Astrocyte (in vitro differentiated cells and primary cell): ENCODE data around the gene ZSWIM4. TPM values are rescaled to one million over a fixed set of nuclear protein-coding genes. Genes with fewer than 3 reads are reported as not detected.
"Not testable (repeated sequence)": the region's sequence is repeated elsewhere in the genome, so short reads cannot be mapped to it uniquely, and the experiment has no call there.

Source experiments
- DNase-seq: peaks from one replicate; pipeline ENCODE4 v3.0.0-alpha.2; 2010; ENCODE audit warnings: low read depth
- FAIRE-seq: peaks from 2 replicates; lab custom pipeline; 2011; peaks lifted over from hg19 to GRCh38; lab: Jason Lieb, UNC
- H2AFZ ChIP-seq: 2 replicates; pipeline ENCODE4 v1.6.0; 2012; ENCODE audit warnings: low read depth, low read length, inconsistent platforms
- H3K27ac ChIP-seq: 2 replicates; pipeline ENCODE4 v1.5.1; 2011; ENCODE audit warnings: low read depth, low read length, inconsistent platforms
- H3K27me3 ChIP-seq: 2 replicates; pipeline ENCODE4 v1.6.0; 2011; ENCODE audit warnings: low read length, inconsistent platforms; ENCODE audit not compliant: insufficient read depth
- H3K36me3 ChIP-seq: 2 replicates; pipeline ENCODE4 v1.5.1; 2011; ENCODE audit warnings: low read length, inconsistent platforms; ENCODE audit not compliant: insufficient read depth
- H3K4me1 ChIP-seq: 2 replicates; pipeline ENCODE4 v1.5.1; 2011; ENCODE audit warnings: low read length, inconsistent platforms; ENCODE audit not compliant: insufficient read depth
- H3K4me2 ChIP-seq: 2 replicates; pipeline ENCODE4 v1.6.0; 2012; ENCODE audit warnings: low read length, inconsistent platforms
- H3K4me3 ChIP-seq: 2 replicates; pipeline ENCODE4 v1.5.1; 2011; ENCODE audit warnings: low read depth, mild to moderate bottlenecking, low read length, inconsistent platforms; ENCODE audit not compliant: insufficient read depth
- H3K79me2 ChIP-seq: 2 replicates; pipeline ENCODE4 v1.6.0; 2012; ENCODE audit warnings: mild to moderate bottlenecking, low read length, inconsistent platforms; ENCODE audit not compliant: insufficient read depth
- H3K9ac ChIP-seq: 2 replicates; pipeline ENCODE4 v1.6.0; 2012; ENCODE audit warnings: mild to moderate bottlenecking, low read length, inconsistent platforms
- H3K9me3 ChIP-seq: 2 replicates; pipeline ENCODE4 v1.5.1; 2012; ENCODE audit warnings: low read depth, mild to moderate bottlenecking, low read length, inconsistent platforms; ENCODE audit not compliant: insufficient read depth
- H4K20me1 ChIP-seq: 2 replicates; pipeline ENCODE4 v1.6.0; 2012; ENCODE audit warnings: low read length, inconsistent platforms; ENCODE audit not compliant: insufficient read depth
- H3K27ac Mint-ChIP-seq: one replicate; pipeline ENCODE4 v1.8.0; 2021; ENCODE audit warnings: mild to moderate bottlenecking, mixed read lengths; ENCODE audit not compliant: unreplicated experiment
- H3K27me3 Mint-ChIP-seq: one replicate; pipeline ENCODE4 v1.8.0; 2021; ENCODE audit warnings: low read depth, mixed read lengths; ENCODE audit not compliant: unreplicated experiment
- H3K36me3 Mint-ChIP-seq: one replicate; pipeline ENCODE4 v1.8.0; 2021; ENCODE audit warnings: low read depth, mixed read lengths; ENCODE audit not compliant: unreplicated experiment
- H3K4me1 Mint-ChIP-seq: one replicate; pipeline ENCODE4 v1.8.0; 2021; ENCODE audit warnings: low read depth, mixed read lengths; ENCODE audit not compliant: unreplicated experiment
- H3K4me3 Mint-ChIP-seq: one replicate; pipeline ENCODE4 v1.8.0; 2021; ENCODE audit warnings: mild to moderate bottlenecking, moderate library complexity, mixed read lengths; ENCODE audit not compliant: unreplicated experiment
- H3K9me3 Mint-ChIP-seq: one replicate; pipeline ENCODE4 v1.8.0; 2021; ENCODE audit warnings: mild to moderate bottlenecking, mixed read lengths; ENCODE audit not compliant: unreplicated experiment
- CTCF ChIP-seq: IDR thresholded peaks from 2 replicates; pipeline ENCODE4 v1.5.1; 2011; ENCODE audit warnings: low read depth, mild to moderate bottlenecking, inconsistent platforms, low read length, moderate library complexity; ENCODE audit not compliant: insufficient read depth
- EZH2 ChIP-seq: IDR thresholded peaks from 2 replicates; pipeline ENCODE4 v1.6.1; 2012; ENCODE audit warnings: mild to moderate bottlenecking, low read length, inconsistent platforms; ENCODE audit not compliant: insufficient read depth
- total RNA-seq: library from RNA; stranded (reverse); gene quantifications from 2 replicates; pipeline ENCODE4 v1.2.1, GENCODE V29; 2021

Gene ZSWIM4
- total RNA-seq, 1 donor from 2014 or later: 10.6 TPM

GRCh38 chr19:13849991-13850909, 55.0 kb downstream of the ZSWIM4 start:
- no peak for DNase-seq
- H4K20me1 ChIP-seq: no peaks in the 10 kb centered on the region
- H3K36me3 ChIP-seq: no peaks in the 10 kb centered on the region
- H3K36me3 Mint-ChIP-seq: no peaks in the 10 kb centered on the region
- peak overlapping the region; percentile 47 for H3K4me3 ChIP-seq
- H3K4me3 Mint-ChIP-seq: no peak overlapping the region
- H3K27ac Mint-ChIP-seq: peak overlapping the region; percentile 100
- no peaks in the 10 kb centered on the region for H3K27me3 Mint-ChIP-seq
- H3K9me3 ChIP-seq: no peaks in the 10 kb centered on the region
- H3K9ac ChIP-seq: peak overlapping the region; percentile 99
- H3K4me1 Mint-ChIP-seq: peaks cover 23% of the 10 kb centered on the region
- TF ChIP-seq EZH2: no peak
- no peak for TF ChIP-seq CTCF
- peaks cover 2% of the 10 kb centered on the region for H3K79me2 ChIP-seq
- H3K4me2 ChIP-seq: peak overlapping the region; percentile 87
- H3K9me3 Mint-ChIP-seq: no peaks in the 10 kb centered on the region
- H3K27me3 ChIP-seq: no peaks in the 10 kb centered on the region
- FAIRE-seq: no peak
- H3K4me1 ChIP-seq: peaks cover 61% of the 10 kb centered on the region
- peak overlapping the region; percentile 100 for H3K27ac ChIP-seq
- H2AFZ ChIP-seq: peak overlapping the region; percentile 57

- H3K27ac ChIP-seq: peak overlapping the region; percentile 100
- DNase-seq: peak; percentile 93
These were observed 55.9 kb downstream of the ZSWIM4 start for GRCh38 chr19:13850910-13851733.

GRCh38 chr19:13851734-13852114, 56.5 kb downstream of the ZSWIM4 start:
- H3K9ac ChIP-seq: peak overlapping the region; percentile 99
- not testable (repeated sequence) for H3K27me3 ChIP-seq, H3K27me3 Mint-ChIP-seq, H3K36me3 ChIP-seq, H3K79me2 ChIP-seq, H2AFZ ChIP-seq, H3K9me3 Mint-ChIP-seq, H3K36me3 Mint-ChIP-seq, H3K4me3 ChIP-seq, DNase-seq, H3K4me3 Mint-ChIP-seq, H4K20me1 ChIP-seq, H3K9me3 ChIP-seq, FAIRE-seq
- H3K4me1 ChIP-seq: peaks cover 49% of the 10 kb centered on the region
- peak overlapping the region; percentile 87 for H3K4me2 ChIP-seq
- Mint-ChIP-seq H3K4me1 (peaks cover 17% of the 10 kb centered on the region), H3K27ac (peak overlapping the region; percentile 100)
- H3K27ac ChIP-seq: peak overlapping the region; percentile 100

More at GRCh38 chr19:13850910-13851733, 55.9 kb downstream of the ZSWIM4 start:
- Histone ChIP-seq H3K9me3 (no peaks in the 10 kb centered on the region), H2AFZ (no peak overlapping the region), H3K4me1 (peaks cover 55% of the 10 kb centered on the region), H3K36me3 (no peaks in the 10 kb centered on the region), H3K4me2 (peak overlapping the region; percentile 87), H3K79me2 (peaks cover 2% of the 10 kb centered on the region), H3K27me3 (no peaks in the 10 kb centered on the region), H3K9ac (peak overlapping the region; percentile 99), H3K4me3 (peak overlapping the region; percentile 47), H4K20me1 (no peaks in the 10 kb centered on the region)
- Mint-ChIP-seq H3K27ac (peak overlapping the region; percentile 100), H3K36me3 (no peaks in the 10 kb centered on the region), H3K4me3 (no peak overlapping the region), H3K27me3 (no peaks in the 10 kb centered on the region), H3K4me1 (peaks cover 23% of the 10 kb centered on the region), H3K9me3 (no peaks in the 10 kb centered on the region)
- TF ChIP-seq EZH2 (no peak), CTCF (no peak)
- FAIRE-seq: no peak

- H3K4me3 Mint-ChIP-seq, H3K36me3 ChIP-seq, H3K36me3 Mint-ChIP-seq, H3K9me3 Mint-ChIP-seq, H3K79me2 ChIP-seq, FAIRE-seq, H4K20me1 ChIP-seq, H3K27me3 Mint-ChIP-seq, H3K4me3 ChIP-seq, H2AFZ ChIP-seq, H3K27me3 ChIP-seq, DNase-seq, H3K9me3 ChIP-seq: not testable (repeated sequence)
- H3K4me2 ChIP-seq: peak overlapping the region; percentile 16
- H3K27ac Mint-ChIP-seq: peak overlapping the region; percentile 100
- H3K4me1 ChIP-seq: peaks cover 45% of the 10 kb centered on the region
- H3K4me1 Mint-ChIP-seq: peaks cover 17% of the 10 kb centered on the region
- H3K9ac ChIP-seq: peak overlapping the region; percentile 99
- peak overlapping the region; percentile 100 for H3K27ac ChIP-seq
These were observed 57.0 kb downstream of the ZSWIM4 start for GRCh38 chr19:13852171-13852707.
